Glutamatergic neuron (in vitro differentiated cells): ENCODE measurements around the gene STEAP4. TPM values are rescaled to one million over a fixed set of nuclear protein-coding genes. Genes with fewer than 3 reads are reported as not detected.
"Not testable (repeated sequence)": the region's sequence is repeated elsewhere in the genome, so short reads cannot be mapped to it uniquely, and the experiment has no call there.

Source experiments
- DNase-seq: peaks from one replicate; pipeline ENCODE4 v3.0.0; 2022
- H3K27ac Mint-ChIP-seq: one replicate; pipeline ENCODE4 v1.8.0; 2020; ENCODE audit warnings: mild to moderate bottlenecking, mixed read lengths, inconsistent platforms; ENCODE audit not compliant: unreplicated experiment
- H3K27me3 Mint-ChIP-seq: one replicate; pipeline ENCODE4 v1.8.0; 2020; ENCODE audit warnings: mild to moderate bottlenecking, moderate library complexity, mixed read lengths, inconsistent platforms; ENCODE audit not compliant: unreplicated experiment
- H3K36me3 Mint-ChIP-seq: one replicate; pipeline ENCODE4 v1.8.0; 2020; ENCODE audit warnings: mild to moderate bottlenecking, mixed read lengths, inconsistent platforms; ENCODE audit not compliant: unreplicated experiment
- H3K4me1 Mint-ChIP-seq: one replicate; pipeline ENCODE4 v1.8.0; 2020; ENCODE audit warnings: mild to moderate bottlenecking, low read depth, mixed read lengths, inconsistent platforms; ENCODE audit not compliant: unreplicated experiment
- H3K4me3 Mint-ChIP-seq: one replicate; pipeline ENCODE4 v1.8.0; 2020; ENCODE audit warnings: mild to moderate bottlenecking, mixed read lengths, inconsistent platforms; ENCODE audit not compliant: unreplicated experiment
- H3K9me3 Mint-ChIP-seq: one replicate; pipeline ENCODE4 v1.8.0; 2020; ENCODE audit warnings: mild to moderate bottlenecking, moderate library complexity, mixed read lengths, inconsistent platforms; ENCODE audit not compliant: unreplicated experiment
- total RNA-seq: library from RNA; stranded (reverse); fragmentation: NEBNext Ultra II Directional; extraction: Animal tissue kit (Norgen Biotek cat#: 25700); gene quantifications from one replicate; pipeline ENCODE4 v1.2.1, GENCODE V29; 2021; ENCODE audit not compliant: unreplicated experiment
- TF ChIP-seq, protein P1 (sequence below): fragments of 200-600 bp; sonication (generic); IDR thresholded peaks from one replicate; pipeline ENCODE4 v1.5.0; 2021; ENCODE audit not compliant: partially characterized antibody, unreplicated experiment

The STEAP4 gene
- total RNA-seq, 1 donor from 2014 or later, result not detected

DNA sequence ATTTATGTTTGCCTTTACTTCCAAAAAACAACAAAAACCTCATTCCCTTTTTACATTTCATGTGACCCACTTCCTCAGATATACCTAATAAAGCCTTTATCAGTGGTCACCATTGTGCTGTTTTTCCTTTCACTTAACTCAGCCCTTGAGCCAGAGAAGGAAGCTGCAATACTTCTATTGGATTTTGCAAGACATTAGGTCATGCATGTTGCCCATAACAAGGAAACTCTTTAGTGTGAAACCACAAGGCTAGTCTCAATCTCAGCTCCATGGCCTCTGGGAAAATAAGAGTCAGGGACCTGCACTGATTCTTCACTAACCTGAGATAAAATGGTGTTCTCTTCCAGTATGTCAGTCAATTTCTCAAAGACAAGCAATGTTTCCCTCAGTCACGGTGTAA, 27.8 kb downstream of the STEAP4 start:
- Mint-ChIP-seq H3K4me3 (no peak overlapping the region), H3K27ac (no peak overlapping the region), H3K4me1 (no peaks in the 10 kb centered on the region), H3K27me3 (no peaks in the 10 kb centered on the region), H3K9me3 (no peaks in the 10 kb centered on the region), H3K36me3 (no peaks in the 10 kb centered on the region)
- TF ChIP-seq, protein P1, sequence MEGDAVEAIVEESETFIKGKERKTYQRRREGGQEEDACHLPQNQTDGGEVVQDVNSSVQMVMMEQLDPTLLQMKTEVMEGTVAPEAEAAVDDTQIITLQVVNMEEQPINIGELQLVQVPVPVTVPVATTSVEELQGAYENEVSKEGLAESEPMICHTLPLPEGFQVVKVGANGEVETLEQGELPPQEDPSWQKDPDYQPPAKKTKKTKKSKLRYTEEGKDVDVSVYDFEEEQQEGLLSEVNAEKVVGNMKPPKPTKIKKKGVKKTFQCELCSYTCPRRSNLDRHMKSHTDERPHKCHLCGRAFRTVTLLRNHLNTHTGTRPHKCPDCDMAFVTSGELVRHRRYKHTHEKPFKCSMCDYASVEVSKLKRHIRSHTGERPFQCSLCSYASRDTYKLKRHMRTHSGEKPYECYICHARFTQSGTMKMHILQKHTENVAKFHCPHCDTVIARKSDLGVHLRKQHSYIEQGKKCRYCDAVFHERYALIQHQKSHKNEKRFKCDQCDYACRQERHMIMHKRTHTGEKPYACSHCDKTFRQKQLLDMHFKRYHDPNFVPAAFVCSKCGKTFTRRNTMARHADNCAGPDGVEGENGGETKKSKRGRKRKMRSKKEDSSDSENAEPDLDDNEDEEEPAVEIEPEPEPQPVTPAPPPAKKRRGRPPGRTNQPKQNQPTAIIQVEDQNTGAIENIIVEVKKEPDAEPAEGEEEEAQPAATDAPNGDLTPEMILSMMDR, result no peak
- no peak for DNase-seq

DNA sequence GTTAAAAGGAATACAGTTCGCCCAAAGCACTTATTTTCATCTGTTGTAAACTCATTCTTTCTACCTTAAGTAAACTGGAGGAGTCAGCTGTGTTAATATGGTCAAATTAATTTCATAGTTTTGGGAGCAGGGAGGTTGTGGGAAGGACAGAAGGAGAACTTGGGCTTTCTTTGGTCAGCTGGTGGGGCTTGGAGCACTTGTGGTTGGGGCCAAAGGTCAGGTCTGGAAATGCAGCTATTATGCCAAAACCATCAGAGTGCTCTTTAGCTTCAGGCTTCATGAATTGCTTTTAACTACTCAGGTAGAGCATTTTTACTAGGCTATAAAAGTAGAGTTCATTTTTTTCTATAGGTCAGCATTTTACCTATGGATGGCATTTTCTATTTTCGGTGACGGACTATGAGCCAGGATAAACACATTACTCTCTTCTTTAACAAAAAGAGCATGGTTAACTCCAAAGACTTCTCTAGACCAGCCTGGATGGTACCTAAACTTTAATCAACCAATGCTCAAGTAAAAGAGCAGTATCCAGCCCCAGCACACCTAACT, 30.0 kb downstream of the STEAP4 start:
- no peaks in the 10 kb centered on the region for H3K4me1 Mint-ChIP-seq
- H3K36me3 Mint-ChIP-seq, result no peaks in the 10 kb centered on the region
- no peak overlapping the region for H3K27ac Mint-ChIP-seq
- H3K4me3 Mint-ChIP-seq, result no peak overlapping the region
- TF ChIP-seq, protein P1, result no peak
- no peaks in the 10 kb centered on the region for H3K27me3 Mint-ChIP-seq
- H3K9me3 Mint-ChIP-seq, result no peaks in the 10 kb centered on the region
- DNase-seq, result no peak

DNA sequence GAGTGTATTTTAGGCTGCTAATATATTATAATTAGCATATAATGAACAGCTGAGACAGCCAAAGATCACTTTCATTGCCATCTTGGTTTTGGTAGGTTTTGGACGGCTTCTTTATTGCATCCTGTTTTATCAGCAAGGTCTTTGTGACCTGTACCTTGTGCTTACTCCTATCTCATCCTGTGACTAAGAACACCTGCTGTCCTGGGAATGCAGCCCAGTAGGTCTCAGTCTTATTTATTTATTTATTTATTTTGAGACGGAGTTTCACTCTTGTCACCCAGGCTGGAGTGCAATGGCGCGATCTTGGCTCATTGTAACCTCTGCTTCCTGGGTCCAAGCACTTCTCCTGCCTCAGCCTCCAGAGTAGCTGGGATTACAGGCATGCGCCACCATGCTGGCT, 31.8 kb downstream of the STEAP4 start:
- H3K9me3 Mint-ChIP-seq, H3K36me3 Mint-ChIP-seq, H3K27me3 Mint-ChIP-seq, H3K4me1 Mint-ChIP-seq, DNase-seq, H3K27ac Mint-ChIP-seq, H3K4me3 Mint-ChIP-seq: not testable (repeated sequence)

DNA sequence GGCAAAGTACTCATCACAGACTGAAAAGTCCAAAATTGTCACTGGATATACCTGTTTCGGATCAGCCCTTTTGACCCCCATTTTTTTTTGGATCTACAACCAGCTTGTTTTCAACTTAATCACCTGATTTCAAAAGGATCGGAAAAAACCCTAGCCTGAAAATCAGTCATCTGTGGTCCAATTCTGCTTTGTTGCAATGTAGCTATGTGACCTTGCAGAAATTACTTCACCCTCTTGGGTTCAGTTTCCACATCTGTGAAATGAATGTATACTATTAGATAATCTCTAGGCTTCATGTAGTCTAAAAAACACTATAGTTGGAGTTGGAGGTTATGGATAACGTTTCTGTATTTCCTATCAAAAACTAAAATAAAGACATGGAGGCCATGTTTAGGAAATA, 37.1 kb downstream of the STEAP4 start:
- DNase-seq, result no peak
- TF ChIP-seq, protein P1, result no peak
- H3K9me3 Mint-ChIP-seq, result peaks cover 4% of the 10 kb centered on the region
- H3K4me1 Mint-ChIP-seq, result no peaks in the 10 kb centered on the region
- H3K27ac Mint-ChIP-seq, result no peak overlapping the region
- peaks cover 13% of the 10 kb centered on the region for H3K36me3 Mint-ChIP-seq
- H3K27me3 Mint-ChIP-seq, result no peaks in the 10 kb centered on the region
- H3K4me3 Mint-ChIP-seq, result no peak overlapping the region

DNA sequence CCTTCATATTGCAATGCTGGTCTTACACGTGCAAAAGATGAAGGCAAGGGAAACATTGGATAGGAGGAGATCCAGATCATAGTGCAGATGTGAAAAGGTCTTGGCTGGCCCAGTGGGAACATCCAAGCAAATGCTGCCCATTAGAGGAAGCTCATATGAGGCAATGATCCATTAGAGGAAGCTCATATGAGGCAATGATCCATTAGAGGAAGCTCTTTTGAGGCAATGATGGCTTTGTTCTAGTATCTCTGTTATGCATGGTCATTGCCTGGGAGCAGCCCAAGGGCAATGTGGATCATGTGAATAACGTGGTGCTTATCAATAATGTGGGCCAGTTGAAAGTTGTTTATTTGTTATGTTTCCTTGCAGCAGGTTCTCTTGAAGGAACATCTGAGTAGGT, 37.8 kb downstream of the STEAP4 start:
- no peaks in the 10 kb centered on the region for H3K27me3 Mint-ChIP-seq
- no peak overlapping the region for H3K4me3 Mint-ChIP-seq
- peaks cover 14% of the 10 kb centered on the region for H3K36me3 Mint-ChIP-seq
- H3K27ac Mint-ChIP-seq, result no peak overlapping the region
- no peak for DNase-seq
- peaks cover 4% of the 10 kb centered on the region for H3K9me3 Mint-ChIP-seq
- no peaks in the 10 kb centered on the region for H3K4me1 Mint-ChIP-seq
- TF ChIP-seq, protein P1, result no peak

DNA sequence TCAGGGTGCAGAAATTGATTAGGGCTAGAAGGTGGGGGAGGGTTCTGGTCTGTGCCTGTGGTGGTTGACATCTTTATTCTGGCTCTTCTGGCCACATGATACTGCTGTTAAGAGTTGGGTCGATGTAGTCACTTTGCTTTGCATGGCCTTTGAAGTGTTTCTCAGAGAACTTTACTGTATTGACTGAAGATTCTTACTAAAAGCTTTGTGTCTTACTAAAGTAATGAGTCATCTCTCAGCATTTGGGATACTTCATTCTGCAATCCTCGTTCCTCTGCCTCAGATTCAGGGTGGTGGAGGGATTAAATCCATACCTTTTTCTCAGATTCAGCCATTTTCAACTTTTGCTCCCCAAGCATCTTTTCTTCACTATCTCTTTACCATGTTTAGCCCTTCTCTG, 38.6 kb downstream of the STEAP4 start:
- Mint-ChIP-seq H3K4me3 (no peak overlapping the region), H3K27ac (no peak overlapping the region), H3K36me3 (peaks cover 14% of the 10 kb centered on the region), H3K4me1 (no peaks in the 10 kb centered on the region), H3K27me3 (no peaks in the 10 kb centered on the region), H3K9me3 (peaks cover 4% of the 10 kb centered on the region)
- TF ChIP-seq, protein P1, result no peak
- DNase-seq, result no peak
